ENCODE measurements around the gene KNL1.
"Not testable (repeated sequence)": the region's sequence is repeated elsewhere in the genome, so short reads cannot be mapped to it uniquely, and the experiment has no call there.

Gene KNL1

DNA sequence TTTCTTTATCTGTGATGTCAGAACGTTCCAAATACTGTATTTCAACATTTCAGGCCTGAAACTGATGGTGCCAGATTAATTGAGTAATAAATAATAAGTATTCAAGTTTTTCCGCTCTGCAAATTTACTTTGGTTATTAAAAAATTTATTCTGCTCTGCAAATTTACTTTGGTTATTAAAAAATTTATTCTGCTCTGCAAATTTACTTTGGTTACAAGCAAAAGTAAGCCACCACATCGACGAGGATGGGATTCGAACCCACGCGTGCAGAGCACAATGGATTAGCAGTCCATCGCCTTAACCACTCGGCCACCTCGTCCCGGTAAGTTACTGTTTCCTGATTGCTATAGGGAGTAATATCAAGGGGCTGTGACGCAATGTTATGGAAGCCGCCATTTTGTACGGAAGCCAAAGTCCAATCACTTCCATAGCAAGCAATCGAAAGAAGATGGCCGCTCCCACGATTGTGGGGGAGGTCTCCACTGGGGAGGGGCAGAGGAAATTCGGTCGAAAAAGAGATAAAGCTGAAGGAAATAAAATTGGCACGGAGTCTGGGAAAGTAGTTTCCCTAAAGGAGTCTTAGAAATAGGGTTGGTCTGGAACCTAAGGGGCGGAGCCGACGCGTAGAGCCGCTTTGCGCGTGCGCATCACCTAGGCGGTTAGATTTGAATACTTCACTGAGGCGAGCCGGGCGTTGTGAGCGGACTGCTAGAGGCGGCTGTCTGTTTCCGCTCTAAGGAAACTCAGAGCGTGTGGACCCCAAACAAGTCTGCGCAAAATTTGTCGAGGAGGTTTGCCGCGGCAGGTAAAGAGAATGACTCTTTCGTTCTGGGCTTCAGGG lies at the start of gene KNL1:
TSS of gene KNL1 (plus strand) at position 662 of the 841 bp plus-strand sequence. CDS start 8,683 bp downstream, outside the sequence.
- peak; percentile 80 to 83 for DNase-seq

DNA sequence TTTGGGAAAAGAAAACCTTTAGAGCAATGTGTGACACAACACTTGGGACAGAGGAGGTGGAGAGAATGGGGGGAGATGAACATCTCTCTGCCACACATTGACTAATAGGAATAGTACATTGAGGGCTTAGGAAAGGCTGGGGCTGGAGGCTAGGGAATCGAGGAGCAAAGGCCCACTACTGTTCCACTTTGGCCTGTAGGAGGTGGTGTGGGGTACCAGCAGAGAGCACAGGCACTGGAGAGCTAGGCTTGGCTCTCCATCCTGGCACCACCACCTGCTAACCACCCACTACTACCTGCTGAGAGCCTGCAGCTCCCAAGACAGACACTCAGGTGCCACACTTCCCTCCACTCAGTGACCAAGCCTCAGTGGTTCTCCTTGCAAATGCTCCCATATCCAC lies 48.6 kb upstream of the KNL1 start:
- no peak for DNase-seq

DNA sequence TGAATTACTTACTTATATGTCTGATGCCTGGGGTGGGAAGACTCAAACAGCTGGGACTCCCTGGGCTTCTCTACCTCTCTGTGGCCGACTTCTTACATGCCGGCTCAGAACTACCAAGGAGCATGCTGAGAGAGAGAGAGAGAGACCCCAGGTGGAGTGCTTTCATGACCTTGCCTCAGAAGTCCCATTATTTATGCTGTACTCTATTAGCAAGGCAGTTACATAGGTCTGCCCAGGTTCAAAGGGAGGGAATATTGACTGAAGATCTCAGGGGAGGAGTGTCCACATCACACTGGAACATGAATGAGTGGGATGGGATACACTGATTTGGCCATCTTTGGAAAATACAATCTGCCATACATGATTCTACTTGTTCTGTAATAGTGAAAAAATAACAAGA lies 45.4 kb upstream of the KNL1 start:
- DNase-seq: no peak

DNA sequence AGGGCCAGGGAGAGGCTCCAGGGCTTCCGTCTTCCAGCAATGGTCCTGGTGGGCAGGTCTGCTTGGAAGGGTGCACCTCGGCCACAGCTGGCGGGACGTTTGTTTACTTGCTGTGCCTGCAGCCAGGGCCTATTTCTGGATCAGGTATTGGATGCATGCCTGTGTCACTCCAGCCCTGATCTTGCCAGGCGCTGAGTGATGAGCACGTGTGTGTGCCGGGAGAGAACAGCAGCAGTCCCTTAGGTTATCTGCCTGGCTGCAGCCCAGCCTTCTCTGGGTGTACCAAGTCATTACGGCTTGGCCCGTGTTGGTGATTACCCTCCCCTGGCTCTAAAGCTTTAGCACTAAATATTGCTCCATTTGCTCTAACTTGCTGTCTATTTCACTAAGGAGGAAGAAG lies 44.2 kb upstream of the KNL1 start:
- DNase-seq: no peak

GRCh38 chr15:40550341-40551037 lies 43.6 kb upstream of the KNL1 start:
- DNase-seq: no peak

- DNase-seq: no peak
These were observed 39.9 kb upstream of the KNL1 start for GRCh38 chr15:40554161-40554525.

DNA sequence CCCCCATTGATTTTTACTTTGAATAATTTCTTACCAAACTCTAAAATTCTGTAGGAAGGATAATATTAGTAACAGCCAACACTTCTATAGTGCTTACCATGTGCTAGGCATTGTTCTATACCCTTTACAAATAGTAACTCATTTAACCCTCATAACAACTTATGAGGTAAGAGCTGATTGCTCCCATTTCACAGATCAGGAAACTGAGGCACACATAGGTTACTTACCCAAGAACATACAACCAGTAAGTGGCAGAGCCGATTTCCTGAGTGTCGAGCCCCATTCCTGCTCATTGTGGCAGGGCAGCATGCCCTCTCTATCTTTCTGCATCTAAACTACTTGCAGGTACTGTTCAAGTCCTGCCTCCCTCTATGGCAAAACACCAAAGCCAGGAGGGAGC lies 38.2 kb upstream of the KNL1 start:
- no peak for DNase-seq

DNA sequence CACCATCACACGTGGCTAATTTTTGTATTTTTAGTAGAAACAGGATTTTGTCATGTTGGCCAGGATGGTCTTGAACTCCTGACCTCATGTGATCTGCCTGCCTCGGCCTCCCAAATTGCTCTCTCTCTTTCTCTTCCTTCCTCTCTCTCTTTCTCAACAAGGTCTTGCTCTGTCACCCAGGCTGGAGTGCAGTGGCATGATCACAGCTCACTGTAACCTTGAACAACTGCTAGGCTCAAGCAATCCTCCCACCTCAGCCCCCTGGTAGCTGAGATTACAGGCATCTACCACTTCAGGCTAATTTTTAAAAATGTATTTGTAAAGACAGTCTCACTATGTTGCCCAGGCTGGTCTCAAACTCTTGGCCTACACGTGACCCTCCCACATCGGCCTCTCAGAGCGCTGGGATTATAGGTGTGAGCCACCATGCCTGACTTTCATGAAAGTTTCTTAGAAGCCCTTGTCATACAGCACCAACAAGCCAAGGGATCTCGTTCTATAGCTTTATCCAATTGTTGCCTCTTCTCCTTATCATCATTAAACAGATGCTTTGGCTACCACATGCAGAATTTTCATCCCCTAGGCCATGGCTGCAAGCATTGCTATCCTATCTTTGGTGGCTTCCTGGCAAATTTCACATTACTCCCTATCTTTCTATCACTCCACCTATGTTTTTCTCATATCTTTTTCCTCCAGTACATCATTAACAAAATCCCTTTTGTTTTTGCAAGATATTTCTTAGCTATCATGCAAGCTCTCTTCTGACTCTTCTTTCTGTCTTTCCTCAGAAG lies 34.9 kb upstream of the KNL1 start:
- DNase-seq: no peak

GRCh38 chr15:40562691-40563090 lies 31.4 kb upstream of the KNL1 start:
- no peak for DNase-seq

- no peak for DNase-seq
These were observed 30.6 kb upstream of the KNL1 start for GRCh38 chr15:40563426-40563825.

DNA sequence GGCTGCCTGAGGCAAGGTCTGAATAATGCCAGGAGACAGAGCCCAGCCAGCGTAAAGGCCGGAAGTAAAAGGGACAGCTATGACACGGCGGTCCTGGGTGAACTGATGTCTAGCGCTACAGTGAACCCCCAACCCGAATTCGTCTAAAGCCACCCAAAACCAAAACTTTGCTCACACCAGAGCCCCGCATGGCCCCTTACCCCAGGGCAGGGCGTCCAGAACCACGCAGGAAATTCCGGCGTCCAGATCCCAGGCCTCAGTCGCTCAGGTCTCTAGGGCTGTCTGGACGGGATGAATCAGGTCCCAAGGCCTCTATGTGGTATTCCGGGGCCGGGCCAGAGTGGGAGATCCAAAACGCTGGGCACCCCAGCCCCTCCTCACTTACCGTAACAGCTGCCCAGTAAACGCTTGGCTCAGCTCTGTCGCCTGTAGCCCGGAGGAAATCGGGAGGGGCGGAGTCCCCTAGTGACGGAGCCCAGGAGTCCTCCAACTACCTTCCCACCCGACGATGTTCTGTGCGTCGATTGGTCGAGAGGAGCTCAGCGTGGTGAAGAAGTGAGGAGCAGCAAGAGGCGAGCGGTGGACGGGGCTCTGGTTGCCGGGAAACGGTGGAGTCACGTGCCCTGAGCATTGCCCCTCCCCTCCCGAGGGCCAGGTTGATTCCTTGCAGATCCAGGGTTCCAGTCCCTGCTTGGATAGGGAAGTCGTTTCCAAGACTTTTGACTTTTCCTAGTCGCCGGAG lies 29.3 kb upstream of the KNL1 start, which contains the start of gene CCDC32:
TSS of gene CCDC32 (minus strand) at position 452 of the 742 bp plus-strand sequence. CDS start 2,027 bp downstream, outside the sequence.
- DNase-seq: peak; percentile 89 to 97

GRCh38 chr15:40565333-40566238 lies 28.5 kb upstream of the KNL1 start:
- no peak for DNase-seq

- no peak for DNase-seq
These were observed 26.9 kb upstream of the KNL1 start for GRCh38 chr15:40567111-40567510.

DNA sequence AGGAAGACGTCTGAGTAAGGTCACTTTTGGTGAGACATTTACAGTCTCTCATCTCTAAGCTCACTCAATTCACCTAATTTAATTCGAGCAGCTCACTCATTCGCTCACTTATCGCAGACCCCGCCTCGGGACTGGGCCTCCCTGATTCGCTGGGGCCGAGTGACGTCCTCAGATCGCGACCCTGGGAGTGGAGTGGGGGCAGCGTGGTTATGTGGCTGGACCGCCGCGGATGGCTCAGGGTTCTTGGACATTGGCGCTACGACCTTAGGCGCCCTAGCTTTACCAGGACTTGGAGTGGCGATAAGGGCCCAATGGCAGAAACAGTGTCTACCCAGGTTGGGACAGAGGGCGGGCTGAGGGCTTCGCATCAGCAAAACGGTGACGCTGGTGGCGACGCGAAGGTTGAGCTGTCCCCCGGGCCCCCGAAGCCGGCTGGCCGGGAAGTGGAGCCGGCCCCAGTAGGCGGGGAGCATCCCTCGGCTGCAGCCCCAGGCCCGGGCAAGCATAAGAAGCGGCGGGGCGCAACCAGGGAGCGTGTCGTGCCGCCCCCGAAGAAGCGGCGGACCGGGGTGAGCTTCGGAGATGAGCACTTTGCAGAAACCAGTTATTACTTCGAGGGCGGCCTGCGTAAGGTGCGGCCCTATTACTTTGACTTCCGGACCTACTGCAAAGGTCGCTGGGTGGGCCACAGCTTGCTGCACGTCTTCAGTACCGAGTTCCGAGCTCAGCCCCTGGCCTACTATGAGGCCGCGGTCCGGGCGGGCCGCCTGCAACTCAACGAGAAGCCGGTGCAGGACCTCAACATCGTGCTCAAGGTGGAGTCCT lies 24.7 kb upstream of the KNL1 start, which contains the start of gene RPUSD2:
TSS of gene RPUSD2 (plus strand) at position 171 of the 825 bp plus-strand sequence. CDS start at position 210, 39 bp downstream.
- peak; percentile 90 to 91 for DNase-seq

DNA sequence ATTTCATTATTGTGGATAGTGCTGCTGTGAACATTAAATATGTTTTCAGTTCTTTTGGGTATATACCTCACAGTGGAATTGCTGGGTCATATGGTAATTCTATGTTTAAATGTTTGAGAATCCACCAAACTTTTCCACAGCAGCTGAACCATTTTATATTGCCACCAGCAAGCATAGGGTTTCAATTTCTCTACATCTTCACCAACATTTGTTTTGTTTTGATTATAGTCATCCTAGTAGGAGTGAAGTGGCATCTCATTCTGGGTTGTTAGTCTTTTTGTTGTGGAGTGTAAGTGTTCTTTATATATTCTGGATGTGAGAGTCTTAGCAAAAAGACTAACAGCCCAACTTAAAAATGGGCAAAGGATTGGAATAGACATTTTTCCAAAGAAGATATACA lies 18.9 kb upstream of the KNL1 start:
- DNase-seq: no peak

DNA sequence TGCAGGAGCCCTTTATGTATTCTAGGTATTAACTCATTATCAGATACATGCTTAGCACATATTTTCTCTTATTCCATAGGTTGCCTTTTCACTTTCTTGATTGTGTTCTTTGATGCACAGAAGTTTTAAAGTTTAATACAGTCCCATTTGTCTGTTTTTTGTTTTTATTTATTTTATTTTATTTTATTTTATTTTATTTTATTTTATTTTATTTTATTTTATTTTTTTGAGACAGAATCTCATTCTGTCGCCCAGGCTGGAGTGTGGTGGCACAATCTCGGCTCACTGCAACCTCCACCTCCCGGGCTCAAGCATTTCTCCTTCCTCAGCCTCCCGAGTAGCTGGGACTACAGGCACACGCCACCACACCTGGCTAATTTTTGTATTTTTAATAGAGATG lies 17.1 kb upstream of the KNL1 start:
- not testable (repeated sequence) for DNase-seq

- DNase-seq: no peak
These were observed 15.2 kb upstream of the KNL1 start for GRCh38 chr15:40578892-40579291.

DNA sequence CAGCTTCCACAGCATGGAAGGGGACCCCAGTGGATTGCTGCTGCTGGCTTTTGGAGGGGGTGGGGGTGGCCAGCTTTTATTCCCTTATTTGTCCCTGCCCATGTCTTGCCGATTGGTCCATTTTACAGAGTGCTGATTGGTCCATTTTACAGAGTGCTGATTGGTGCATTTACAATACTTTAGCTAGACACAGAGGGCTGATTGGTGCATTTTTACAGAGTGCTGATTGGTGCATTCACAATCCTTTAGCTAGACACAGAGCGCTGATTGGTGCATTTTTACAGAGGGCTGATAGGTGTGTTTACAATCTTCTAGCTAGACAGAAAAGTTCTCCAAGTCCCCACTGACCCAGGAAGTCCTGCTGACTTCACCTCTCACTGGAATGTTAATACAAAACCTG lies 12.3 kb upstream of the KNL1 start:
- DNase-seq: not testable (repeated sequence)

- no peak for DNase-seq
These were observed 11.3 kb upstream of the KNL1 start for GRCh38 chr15:40582726-40583246.

DNA sequence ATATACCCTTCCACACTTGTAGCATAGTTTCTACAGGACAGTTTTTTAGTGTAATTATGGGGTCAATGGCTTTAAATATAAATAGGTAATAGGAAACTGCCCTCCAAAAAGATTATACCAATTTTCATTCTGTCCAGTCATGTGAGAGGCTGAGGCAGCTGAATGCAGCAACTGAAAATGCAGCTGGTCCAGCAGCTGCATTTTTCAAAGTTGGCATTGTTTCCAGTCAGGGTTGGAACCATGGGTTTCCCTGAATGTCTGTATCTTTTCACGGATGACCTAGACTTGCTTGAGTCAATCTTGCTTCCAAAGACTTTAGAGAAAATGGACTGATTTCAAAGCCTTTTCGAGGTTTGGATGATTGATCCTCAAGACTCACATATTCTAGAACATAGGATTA lies 9.9 kb upstream of the KNL1 start:
- DNase-seq: no peak
